Stimulated activated naive CD8-positive, alpha-beta T cell treated with anti-CD3 and anti-CD28 coated beads, Interleukin-15, amount 100 ng/mL, for 72 hours (primary cell): Measurements from ENCODE around the gene FREM1.

ENCODE experiments used
- ATAC-seq: fragments of 150-1000 bp; cut with Tn5 transposase; 2 replicates; pipeline ENCODE4 v1.10.0; 2021; ENCODE audit warnings: mild to moderate bottlenecking, moderate library complexity
- DNase-seq, 2 donors: peaks; one replicate each; pipeline ENCODE4 v3.0.0; 2021 to 2022
- H3K27ac Mint-ChIP-seq, 2 donors: one replicate each; pipeline ENCODE4 v1.8.0; 2022; ENCODE audit warnings: mild to moderate bottlenecking in 2 of 2, mixed read lengths in 2 of 2, moderate library complexity in 2 of 2
- H3K27me3 Mint-ChIP-seq: one replicate; pipeline ENCODE4 v1.8.0; 2022; ENCODE audit warnings: mixed read lengths
- H3K4me1 Mint-ChIP-seq: one replicate; pipeline ENCODE4 v1.8.0; 2022; ENCODE audit warnings: mild to moderate bottlenecking, mixed read lengths
- H3K4me3 Mint-ChIP-seq, 2 donors: one replicate each; pipeline ENCODE4 v1.8.0; 2022; ENCODE audit warnings: mild to moderate bottlenecking in 2 of 2, mixed read lengths in 2 of 2, moderate library complexity in 1 of 2
- H3K9me3 Mint-ChIP-seq, 2 donors: one replicate each; pipeline ENCODE4 v1.8.0; 2022; ENCODE audit warnings: mixed read lengths in 2 of 2

Gene FREM1

GRCh38 chr9:14899042-14899814, 11.0 kb downstream of the FREM1 start:
- no peak overlapping the region for H3K27ac Mint-ChIP-seq
- no peaks in the 10 kb centered on the region for H3K9me3 Mint-ChIP-seq
- no peaks in the 10 kb centered on the region for H3K27me3 Mint-ChIP-seq
- no peak for ATAC-seq
- no peak overlapping the region for H3K4me3 Mint-ChIP-seq
- no peak for DNase-seq
- H3K4me1 Mint-ChIP-seq, result no peaks in the 10 kb centered on the region

- Mint-ChIP-seq H3K4me3 (no peak overlapping the region), H3K27ac (no peak overlapping the region), H3K9me3 (no peaks in the 10 kb centered on the region), H3K27me3 (no peaks in the 10 kb centered on the region), H3K4me1 (no peaks in the 10 kb centered on the region)
- DNase-seq (no peak), ATAC-seq (no peak)
Measured at GRCh38 chr9:14895806-14896205, 14.4 kb downstream of the FREM1 start.

GRCh38 chr9:14893280-14893679, 16.9 kb downstream of the FREM1 start:
- DNase-seq, result no peak
- peaks cover 9% of the 10 kb centered on the region for H3K27me3 Mint-ChIP-seq
- H3K9me3 Mint-ChIP-seq, result no peaks in the 10 kb centered on the region
- no peak overlapping the region for H3K4me3 Mint-ChIP-seq
- H3K27ac Mint-ChIP-seq, result no peak overlapping the region
- ATAC-seq, result no peak
- no peaks in the 10 kb centered on the region for H3K4me1 Mint-ChIP-seq

GRCh38 chr9:14891332-14891731, 18.9 kb downstream of the FREM1 start:
- no peak overlapping the region for H3K4me3 Mint-ChIP-seq
- H3K9me3 Mint-ChIP-seq, result no peaks in the 10 kb centered on the region
- H3K27ac Mint-ChIP-seq, result no peak overlapping the region
- ATAC-seq (no peak), DNase-seq (no peak)
- H3K4me1 Mint-ChIP-seq, result no peaks in the 10 kb centered on the region
- H3K27me3 Mint-ChIP-seq, result peaks cover 9% of the 10 kb centered on the region

- Mint-ChIP-seq H3K27ac (no peak overlapping the region), H3K4me3 (no peak overlapping the region), H3K9me3 (no peaks in the 10 kb centered on the region), H3K4me1 (no peaks in the 10 kb centered on the region), H3K27me3 (peaks cover 9% of the 10 kb centered on the region)
- no peak for ATAC-seq
- DNase-seq, result no peak
Measured at GRCh38 chr9:14889451-14889850, 20.8 kb downstream of the FREM1 start.

GRCh38 chr9:14888875-14889274, 21.4 kb downstream of the FREM1 start:
- no peak overlapping the region for H3K4me3 Mint-ChIP-seq
- peaks cover 9% of the 10 kb centered on the region for H3K27me3 Mint-ChIP-seq
- H3K4me1 Mint-ChIP-seq, result no peaks in the 10 kb centered on the region
- DNase-seq, result no peak
- no peaks in the 10 kb centered on the region for H3K9me3 Mint-ChIP-seq
- no peak for ATAC-seq
- no peak overlapping the region for H3K27ac Mint-ChIP-seq

- no peak for ATAC-seq
- no peak overlapping the region for H3K27ac Mint-ChIP-seq
- H3K9me3 Mint-ChIP-seq, result no peaks in the 10 kb centered on the region
- peaks cover 9% of the 10 kb centered on the region for H3K27me3 Mint-ChIP-seq
- DNase-seq, result no peak
- no peak overlapping the region for H3K4me3 Mint-ChIP-seq
- no peaks in the 10 kb centered on the region for H3K4me1 Mint-ChIP-seq
Measured at GRCh38 chr9:14888272-14888671, 22.0 kb downstream of the FREM1 start.

- peaks cover 9% of the 10 kb centered on the region for H3K27me3 Mint-ChIP-seq
- no peak overlapping the region for H3K4me3 Mint-ChIP-seq
- DNase-seq (no peak), ATAC-seq (no peak)
- no peaks in the 10 kb centered on the region for H3K9me3 Mint-ChIP-seq
- H3K27ac Mint-ChIP-seq, result no peak overlapping the region
- no peaks in the 10 kb centered on the region for H3K4me1 Mint-ChIP-seq
Measured at GRCh38 chr9:14887149-14887548, 23.1 kb downstream of the FREM1 start.

- H3K4me3 Mint-ChIP-seq, result no peak overlapping the region
- no peaks in the 10 kb centered on the region for H3K9me3 Mint-ChIP-seq
- ATAC-seq, result no peak
- DNase-seq, result no peak
- no peak overlapping the region for H3K27ac Mint-ChIP-seq
- H3K4me1 Mint-ChIP-seq, result no peaks in the 10 kb centered on the region
- peaks cover 2% of the 10 kb centered on the region for H3K27me3 Mint-ChIP-seq
Measured at GRCh38 chr9:14883310-14883944, 26.8 kb downstream of the FREM1 start.

- Mint-ChIP-seq H3K27ac (peak overlapping the region in 1 of 2 donors; percentile 16), H3K27me3 (peaks cover 15% of the 10 kb centered on the region), H3K9me3 (no peaks in the 10 kb centered on the region), H3K4me1 (no peaks in the 10 kb centered on the region), H3K4me3 (no peak overlapping the region)
- DNase-seq (no peak), ATAC-seq (no peak)
Measured at GRCh38 chr9:14882090-14882489, 28.1 kb downstream of the FREM1 start.

- Mint-ChIP-seq H3K9me3 (no peaks in the 10 kb centered on the region), H3K4me1 (no peaks in the 10 kb centered on the region), H3K4me3 (no peak overlapping the region), H3K27me3 (peaks cover 15% of the 10 kb centered on the region), H3K27ac (no peak overlapping the region)
- ATAC-seq (no peak), DNase-seq (no peak)
Measured at GRCh38 chr9:14881006-14881405, 29.2 kb downstream of the FREM1 start.

- no peaks in the 10 kb centered on the region for H3K9me3 Mint-ChIP-seq
- DNase-seq (no peak), ATAC-seq (no peak)
- peaks cover 6% of the 10 kb centered on the region for H3K27me3 Mint-ChIP-seq
- no peaks in the 10 kb centered on the region for H3K4me1 Mint-ChIP-seq
- no peak overlapping the region for H3K4me3 Mint-ChIP-seq
- no peak overlapping the region for H3K27ac Mint-ChIP-seq
Measured at GRCh38 chr9:14870090-14870489, 40.1 kb downstream of the FREM1 start.

- no peak overlapping the region for H3K27ac Mint-ChIP-seq
- H3K27me3 Mint-ChIP-seq, result peaks cover 6% of the 10 kb centered on the region
- H3K9me3 Mint-ChIP-seq, result no peaks in the 10 kb centered on the region
- H3K4me1 Mint-ChIP-seq, result no peaks in the 10 kb centered on the region
- DNase-seq (no peak), ATAC-seq (no peak)
- no peak overlapping the region for H3K4me3 Mint-ChIP-seq
Measured at GRCh38 chr9:14869671-14870070, 40.6 kb downstream of the FREM1 start.

GRCh38 chr9:14868772-14869583, 41.2 kb downstream of the FREM1 start:
- Mint-ChIP-seq H3K4me1 (no peaks in the 10 kb centered on the region), H3K27ac (peak overlapping the region in 1 of 2 donors; percentile 12), H3K4me3 (no peak overlapping the region), H3K27me3 (peaks cover 6% of the 10 kb centered on the region), H3K9me3 (no peaks in the 10 kb centered on the region)
- ATAC-seq, result no peak
- DNase-seq, result no peak

- Mint-ChIP-seq H3K4me1 (no peaks in the 10 kb centered on the region), H3K4me3 (no peak overlapping the region), H3K27ac (no peak overlapping the region), H3K9me3 (no peaks in the 10 kb centered on the region), H3K27me3 (peaks cover under 1% of the 10 kb centered on the region)
- ATAC-seq (no peak), DNase-seq (no peak)
Measured at GRCh38 chr9:14868418-14868771, 41.8 kb downstream of the FREM1 start.

- Mint-ChIP-seq H3K4me1 (no peaks in the 10 kb centered on the region), H3K27ac (no peak overlapping the region), H3K4me3 (no peak overlapping the region), H3K27me3 (no peaks in the 10 kb centered on the region), H3K9me3 (no peaks in the 10 kb centered on the region)
- no peak for DNase-seq
- no peak for ATAC-seq
Measured at GRCh38 chr9:14866200-14866749, 44.0 kb downstream of the FREM1 start.
